ENCODE results near the gene TRIM65.
"Not testable (repeated sequence)": the region's sequence is repeated elsewhere in the genome, so short reads cannot be mapped to it uniquely, and the experiment has no call there.

Gene TRIM65

DNA sequence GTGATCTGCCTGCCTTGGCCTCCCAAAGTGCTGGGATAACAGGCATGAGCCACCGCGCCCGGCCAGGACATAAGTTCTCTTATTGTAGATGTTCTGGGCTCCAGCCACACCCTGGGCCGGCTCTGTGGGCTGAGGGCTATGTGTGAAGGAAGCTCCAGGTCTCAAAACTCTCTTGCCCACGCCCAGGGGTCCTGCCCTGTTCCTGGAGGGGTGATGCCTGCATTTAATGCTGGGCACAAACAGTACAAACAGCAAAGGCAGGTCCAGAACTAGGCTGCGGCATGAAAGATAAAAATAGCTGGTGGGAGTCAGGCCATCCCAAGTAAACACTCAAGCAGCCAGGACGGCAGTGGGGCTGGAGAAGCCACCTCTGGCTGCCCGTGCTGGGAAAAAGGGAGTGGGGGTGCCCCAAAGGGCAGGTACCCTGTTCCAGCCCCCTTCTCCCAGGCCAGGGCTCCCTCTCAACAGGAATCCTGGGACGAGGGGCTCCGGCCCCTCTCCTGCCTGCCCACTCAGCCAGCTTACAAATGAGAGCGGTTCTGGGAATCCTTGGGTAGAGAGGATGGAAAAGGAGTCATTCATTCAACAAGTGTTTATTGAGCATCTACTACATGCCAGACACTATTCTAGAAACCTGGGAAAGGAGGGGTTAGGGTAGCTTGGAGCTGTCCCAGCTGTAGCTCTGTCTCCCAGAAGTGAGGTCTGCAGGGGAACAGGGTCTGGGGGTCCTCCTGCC lies 23.0 kb downstream of the TRIM65 start:
- DNase-seq (ENCODE audit: insufficient read length, low spot score): no peak
- no peak for FAIRE-seq
- TF ChIP-seq, protein P1, sequence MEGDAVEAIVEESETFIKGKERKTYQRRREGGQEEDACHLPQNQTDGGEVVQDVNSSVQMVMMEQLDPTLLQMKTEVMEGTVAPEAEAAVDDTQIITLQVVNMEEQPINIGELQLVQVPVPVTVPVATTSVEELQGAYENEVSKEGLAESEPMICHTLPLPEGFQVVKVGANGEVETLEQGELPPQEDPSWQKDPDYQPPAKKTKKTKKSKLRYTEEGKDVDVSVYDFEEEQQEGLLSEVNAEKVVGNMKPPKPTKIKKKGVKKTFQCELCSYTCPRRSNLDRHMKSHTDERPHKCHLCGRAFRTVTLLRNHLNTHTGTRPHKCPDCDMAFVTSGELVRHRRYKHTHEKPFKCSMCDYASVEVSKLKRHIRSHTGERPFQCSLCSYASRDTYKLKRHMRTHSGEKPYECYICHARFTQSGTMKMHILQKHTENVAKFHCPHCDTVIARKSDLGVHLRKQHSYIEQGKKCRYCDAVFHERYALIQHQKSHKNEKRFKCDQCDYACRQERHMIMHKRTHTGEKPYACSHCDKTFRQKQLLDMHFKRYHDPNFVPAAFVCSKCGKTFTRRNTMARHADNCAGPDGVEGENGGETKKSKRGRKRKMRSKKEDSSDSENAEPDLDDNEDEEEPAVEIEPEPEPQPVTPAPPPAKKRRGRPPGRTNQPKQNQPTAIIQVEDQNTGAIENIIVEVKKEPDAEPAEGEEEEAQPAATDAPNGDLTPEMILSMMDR (IDR thresholded peaks at IDR 0.05; ENCODE audit: insufficient read depth, missing control alignments): no peak

DNA sequence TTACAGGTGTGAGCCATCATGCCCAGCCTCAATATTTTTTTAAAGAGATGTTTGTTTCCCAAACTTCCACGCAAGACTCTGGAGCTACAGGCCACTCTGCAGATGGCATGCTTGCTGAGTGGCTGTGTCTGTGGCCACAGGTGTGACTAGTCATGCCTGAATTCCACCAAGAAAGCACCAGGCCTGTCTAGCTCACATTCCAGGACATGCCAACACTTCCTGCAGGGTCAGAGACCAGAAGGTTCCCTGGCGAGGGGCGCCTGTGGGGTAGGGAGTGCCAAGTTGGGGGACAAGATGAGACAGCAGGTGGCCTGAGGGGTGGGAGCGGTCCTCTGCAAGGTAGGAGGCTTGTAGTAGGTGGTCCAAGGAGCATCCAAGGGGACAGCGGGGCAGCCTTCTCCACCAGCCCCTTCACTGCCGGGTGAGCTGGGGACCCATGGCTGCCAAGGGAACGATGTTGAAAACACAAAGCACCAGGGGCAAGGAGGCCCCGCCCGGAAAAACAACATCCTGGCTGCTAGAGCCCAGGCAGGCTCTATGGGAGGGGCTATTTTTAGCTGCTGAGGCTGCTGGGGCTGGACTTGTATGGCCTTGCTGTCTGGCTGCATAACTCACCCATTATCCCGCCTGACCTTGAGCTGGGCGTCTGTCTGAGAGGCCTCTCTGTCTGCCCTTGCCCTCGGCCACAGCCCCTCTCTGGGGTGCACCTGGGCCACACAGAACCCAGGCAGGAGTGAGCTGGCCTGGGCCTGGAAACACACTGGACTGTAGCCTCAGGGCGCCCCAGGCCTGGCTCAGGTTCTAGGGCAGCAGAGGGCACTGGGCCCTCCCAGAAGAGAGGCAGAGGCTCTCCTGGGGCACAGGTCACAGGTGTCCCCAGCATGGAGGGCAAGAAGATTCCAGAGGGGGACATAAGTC lies 24.1 kb downstream of the TRIM65 start:
- TF ChIP-seq, protein P1 (IDR thresholded peaks at IDR 0.05; ENCODE audit: insufficient read depth, missing control alignments): no peak
- no peak for DNase-seq (ENCODE audit: insufficient read length, low spot score)
- no peak for FAIRE-seq

DNA sequence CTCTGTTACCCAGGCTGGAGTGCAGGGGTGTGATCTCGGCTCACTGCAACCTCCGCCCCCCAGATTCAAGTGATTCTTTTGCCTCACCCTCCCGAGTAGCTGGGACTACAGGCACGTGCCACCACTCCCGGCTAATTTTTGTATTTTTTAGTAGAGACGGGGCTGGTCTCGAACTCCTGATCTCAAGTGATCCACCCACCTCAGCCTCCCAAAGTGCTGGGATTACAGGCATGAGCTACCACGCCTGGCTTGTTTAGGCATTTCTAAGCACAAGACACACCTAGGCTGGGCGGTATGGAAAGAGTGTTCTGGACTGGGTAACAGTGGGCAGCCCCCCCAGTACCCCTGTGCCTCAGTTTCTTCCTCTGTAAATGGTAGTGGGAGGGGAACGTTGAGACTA lies 26.5 kb downstream of the TRIM65 start:
- FAIRE-seq: not testable (repeated sequence)

DNA sequence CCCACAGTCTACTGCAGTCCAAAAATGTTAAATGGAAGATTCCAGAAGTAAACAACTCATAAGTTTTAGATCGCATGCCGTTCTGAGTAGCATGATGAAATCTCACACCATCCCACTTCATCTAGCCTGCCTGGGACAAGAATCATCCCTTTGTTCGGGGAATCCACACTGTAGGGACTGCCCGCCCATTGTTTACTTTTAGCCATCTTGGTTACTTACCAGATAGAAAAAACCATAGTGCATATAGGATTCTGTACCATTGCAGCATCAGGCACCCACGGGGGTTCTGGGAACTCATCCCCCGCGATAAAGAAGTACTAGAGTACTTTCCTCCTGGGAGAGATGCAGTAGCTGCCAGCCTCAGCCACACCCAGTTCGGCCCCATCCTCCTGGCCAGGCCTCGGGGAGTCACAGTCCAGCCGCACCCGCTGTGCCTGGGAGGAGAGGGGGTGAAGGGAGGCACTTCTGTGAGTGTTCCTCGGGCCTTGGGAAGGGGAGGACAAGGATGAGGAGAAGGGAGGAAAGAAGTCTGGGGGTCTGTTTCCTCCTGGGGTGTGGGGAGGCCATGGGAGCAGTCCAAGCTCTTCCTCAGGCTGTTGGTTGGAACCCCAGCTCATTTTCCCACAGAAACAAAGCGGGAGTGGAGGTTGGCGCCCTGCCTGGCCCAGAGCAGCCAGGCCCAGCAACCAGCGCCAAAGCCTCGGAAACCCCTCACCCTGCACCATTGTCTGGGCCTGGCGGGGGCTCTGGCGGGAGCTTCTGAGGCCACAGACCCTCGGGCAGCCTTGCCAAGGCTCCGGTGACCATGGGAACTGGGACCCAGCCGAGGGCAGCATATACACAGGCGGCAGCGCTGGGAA lies 27.2 kb downstream of the TRIM65 start:
- DNase-seq (ENCODE audit: insufficient read length, low spot score) (no peak), FAIRE-seq (no peak)
- TF ChIP-seq, protein P1 (IDR thresholded peaks at IDR 0.05; ENCODE audit: insufficient read depth, missing control alignments): no peak

More for the DNA sequence above, 26.5 kb downstream of the TRIM65 start:
- not testable (repeated sequence) for DNase-seq (ENCODE audit: insufficient read length, low spot score)

DNA sequence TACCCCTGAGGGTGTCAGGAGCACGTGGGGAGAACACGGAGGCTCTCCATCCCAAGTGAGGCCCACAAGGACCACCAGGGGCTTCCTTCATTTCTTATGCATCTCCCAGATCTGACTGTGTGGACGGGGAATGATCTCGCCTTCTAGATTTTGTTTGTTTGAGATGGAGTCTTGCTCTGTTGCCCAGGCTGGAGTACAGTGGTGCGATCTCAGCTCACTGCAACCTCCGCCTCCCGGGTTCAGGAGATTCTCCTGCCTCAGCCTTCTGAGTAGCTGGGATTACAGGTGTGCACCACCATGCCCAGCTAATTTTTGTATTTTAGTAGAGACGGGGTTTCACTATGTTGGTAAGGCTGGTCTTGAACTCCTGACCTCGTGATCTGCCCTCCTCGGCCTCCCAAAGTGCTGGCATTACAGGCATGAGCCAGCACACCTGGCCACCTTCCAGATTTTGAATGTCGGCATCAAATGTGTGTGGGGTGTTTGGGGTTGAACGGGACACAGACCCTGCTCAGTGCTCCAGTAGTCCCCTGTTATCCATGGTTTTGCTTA lies 27.9 kb downstream of the TRIM65 start:
- not testable (repeated sequence) for FAIRE-seq; DNase-seq (ENCODE audit: insufficient read length, low spot score)

DNA sequence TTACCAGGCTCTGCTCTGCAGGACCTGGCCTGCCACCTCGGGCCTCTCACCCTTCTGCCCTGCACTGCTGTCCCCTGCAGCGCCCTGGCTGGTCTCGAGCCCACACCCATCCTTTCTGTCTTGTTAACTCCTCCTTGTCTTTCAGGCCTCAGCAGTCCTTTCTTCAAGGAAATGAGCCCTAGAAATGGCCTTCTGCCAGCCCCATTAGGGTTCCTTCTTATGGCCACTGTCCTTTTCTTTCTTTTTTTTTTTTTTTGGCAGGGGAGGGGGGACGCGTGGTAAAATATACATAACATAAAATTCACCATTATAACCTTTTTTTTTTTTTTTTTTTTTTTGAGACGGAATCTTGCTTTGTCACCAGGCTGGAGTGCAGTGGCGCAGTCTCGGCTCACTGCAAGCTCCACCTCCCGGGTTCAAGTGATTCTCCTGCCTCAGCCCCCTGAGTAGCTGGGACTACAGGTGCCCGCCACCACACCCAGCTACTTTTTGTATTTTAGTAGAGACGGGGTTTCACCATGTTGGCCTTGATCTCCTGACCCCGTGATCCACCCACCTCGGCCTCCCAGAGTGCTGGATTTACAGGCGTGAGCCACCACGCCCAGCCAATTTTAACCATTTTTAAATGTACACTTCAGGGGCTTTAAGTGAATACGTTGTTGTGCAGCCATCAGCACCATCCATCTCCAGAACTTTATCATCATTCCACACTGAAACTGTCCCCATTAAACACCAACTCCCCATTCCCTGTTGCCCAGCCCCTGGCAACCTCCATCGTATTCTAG lies 31.2 kb downstream of the TRIM65 start:
- FAIRE-seq; DNase-seq (ENCODE audit: insufficient read length, low spot score): not testable (repeated sequence)

DNA sequence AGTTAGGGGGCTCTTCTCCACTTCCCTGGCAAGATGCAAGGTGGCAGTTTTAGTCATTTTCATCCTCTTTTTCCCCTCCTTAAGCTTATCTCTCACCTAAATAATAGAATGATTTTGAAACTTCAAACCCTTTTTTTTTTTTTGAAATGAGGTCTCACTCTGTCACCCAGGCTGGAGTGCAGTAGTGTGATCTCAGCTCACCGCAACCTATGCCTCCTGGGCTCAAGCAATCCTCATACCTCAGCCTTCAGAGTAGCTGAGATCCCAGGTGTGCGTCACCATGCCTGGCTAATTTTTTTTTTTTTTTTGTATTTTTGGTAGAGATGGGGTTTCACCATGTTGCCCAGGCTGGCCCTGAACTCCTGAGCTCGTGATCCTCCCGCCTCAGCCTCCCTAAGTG lies 31.9 kb downstream of the TRIM65 start:
- FAIRE-seq; DNase-seq (ENCODE audit: insufficient read length, low spot score): not testable (repeated sequence)

DNA sequence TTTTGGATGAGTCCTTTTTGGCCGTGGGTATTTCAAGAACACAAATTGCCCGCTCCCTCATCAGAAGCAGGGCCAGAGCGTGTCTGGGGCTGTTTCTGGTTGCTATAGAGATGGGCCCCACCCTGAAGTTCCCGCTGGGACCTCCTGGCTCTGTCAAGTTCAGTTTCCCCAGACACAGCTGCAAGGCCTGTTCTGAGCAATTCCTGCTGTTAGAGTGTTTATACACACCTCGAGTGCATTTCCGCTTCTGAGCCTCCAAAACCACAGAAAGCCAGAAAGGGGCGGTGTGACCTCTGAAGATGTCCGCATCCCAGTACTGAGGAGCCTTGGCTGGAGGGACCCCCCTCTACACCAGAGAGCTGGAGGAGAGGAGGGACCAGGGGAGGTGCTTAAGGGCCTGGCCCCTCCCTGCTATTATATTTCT lies 32.3 kb downstream of the TRIM65 start:
- TF ChIP-seq, protein P1 (IDR thresholded peaks at IDR 0.05; ENCODE audit: insufficient read depth, missing control alignments): no peak
- DNase-seq (ENCODE audit: insufficient read length, low spot score) (peak; percentile 5), FAIRE-seq (no peak)

Measured in D721Med (cell line).